HCT116 (cell line): ENCODE data around the gene DIS3L2. TPM values are rescaled to one million over a fixed set of nuclear protein-coding genes. Genes with fewer than 3 reads are reported as not detected.

Experiments
- ATAC-seq: fragments of 200-7000 bp; cut with Tn5 transposase; 2 replicates; pipeline ENCODE4 v1.9.1; 2020; ENCODE audit warnings: mild to moderate bottlenecking, moderate library complexity
- BruUV-seq: library from RNA; stranded (reverse); fragments of 400-500 nt; replicated peaks from 2 replicates; lab custom pipeline; 2021; lab: Mats Ljungman, UMichigan
- CTCF ChIA-PET: fragments of 300-600 bp; sonication (Branson Sonifier 250); formaldehyde crosslinking; loops from one replicate; lab custom pipeline; 2021; ENCODE audit warnings: antibody characterized with exemption; lab: Charles Lee
- POLR2A ChIA-PET: fragments of 300-600, 350-600 bp; sonication (Branson Sonifier 250); formaldehyde crosslinking; loops from one replicate; lab custom pipeline; 2021; ENCODE audit warnings: antibody characterized with exemption; lab: Charles Lee
- RAD21 ChIA-PET, 2 experiments: fragments of 300-600 bp; sonication (Branson Sonifier 250); formaldehyde crosslinking; loops; one replicate each; lab custom pipeline; 2023; ENCODE audit warnings: low total read pairs in 2 of 2; ENCODE audit not compliant: uncharacterized antibody in 2 of 2, unreplicated experiment in 2 of 2, low non-redundant PET in 1 of 2; lab: Charles Lee
- DNase-seq: peaks from one replicate; pipeline ENCODE4 v3.0.0-alpha.2; 2010; ENCODE audit warnings: low read depth, low spot score
- H2AFZ ChIP-seq: fragments of 200-600 bp; shearing (Covaris generic), sonication (generic); 2 replicates; pipeline ENCODE4 v1.6.1; 2017; ENCODE audit warnings: low read depth, mixed run types, mixed read lengths, antibody characterized with exemption, low read length; ENCODE audit not compliant: poor library complexity, severe bottlenecking
- H3K27ac ChIP-seq: 2 replicates; pipeline ENCODE4 v1.5.1; 2012; ENCODE audit warnings: low read depth, low read length
- H3K27me3 ChIP-seq: fragments of 200-600 bp; sonication (generic); 2 replicates; pipeline ENCODE4 v1.6.1; 2016; ENCODE audit warnings: mixed run types, low read length, mixed read lengths; ENCODE audit not compliant: insufficient read depth
- H3K36me3 ChIP-seq, 2 experiments: fragments of 200-500 bp in 1 of 2; fragments of 200-600 bp in 1 of 2; sonication (Bioruptor generic) in 1 of 2; sonication (generic) in 1 of 2; 2 replicates each; pipeline versions ENCODE4 v1.5.1 to v1.6.1; 2014 to 2016; ENCODE audit warnings: low read length in 2 of 2, inconsistent platforms in 1 of 2, mixed read lengths in 1 of 2, mixed run types in 1 of 2; ENCODE audit not compliant: insufficient read depth in 2 of 2, control insufficient read depth in 1 of 2
- H3K4me1 ChIP-seq, 2 experiments: fragments of 200-600 bp in 1 of 2; sonication (generic) in 1 of 2; 2 replicates each; pipeline versions ENCODE4 v1.5.1 to v1.6.1; 2012 to 2017; ENCODE audit warnings: low read length in 2 of 2, inconsistent platforms in 1 of 2, mild to moderate bottlenecking in 1 of 2, mixed read lengths in 1 of 2, mixed run types in 1 of 2, moderate library complexity in 1 of 2; ENCODE audit not compliant: insufficient read depth in 2 of 2, control insufficient read depth in 1 of 2
- H3K4me2 ChIP-seq: fragments of 200-600 bp; sonication (generic); 2 replicates; pipeline ENCODE4 v1.6.1; 2017; ENCODE audit warnings: mixed run types, low read length, mixed read lengths
- H3K4me3 ChIP-seq, 2 experiments: fragments of 200-600 bp in 1 of 2; sonication (generic) in 1 of 2; replicated peaks in 1 of 2; 2 replicates each; pipeline ENCODE4 v1.5.1; 2011 to 2016; ENCODE audit warnings: low read length in 2 of 2, control low read depth in 1 of 2, low read depth in 1 of 2, mild to moderate bottlenecking in 1 of 2, mixed read lengths in 1 of 2, mixed run types in 1 of 2
- H3K79me2 ChIP-seq: fragments of 200-600 bp; sonication (generic); 2 replicates; pipeline ENCODE4 v1.6.1; 2017; ENCODE audit warnings: mild to moderate bottlenecking, mixed run types, low read length, moderate library complexity, mixed read lengths; ENCODE audit not compliant: insufficient read depth
- H3K9ac ChIP-seq: fragments of 200-600 bp; sonication (generic); 2 replicates; pipeline ENCODE4 v1.6.1; 2016; ENCODE audit warnings: low read length, mixed read lengths
- H3K9me2 ChIP-seq: fragments of 200-600 bp; sonication (generic), shearing (Covaris generic); 2 replicates; pipeline ENCODE4 v1.6.1; 2017; ENCODE audit warnings: mixed run types, mild to moderate bottlenecking, moderate library complexity; ENCODE audit not compliant: insufficient read depth
- H3K9me3 ChIP-seq, 2 experiments: fragments of 200-500 bp in 1 of 2; fragments of 200-600 bp in 1 of 2; sonication (Bioruptor generic) in 1 of 2; sonication (generic) in 1 of 2; 2 replicates each; pipeline ENCODE4 v1.6.1; 2014 to 2017; ENCODE audit warnings: low read length in 2 of 2, mixed read lengths in 2 of 2, inconsistent platforms in 1 of 2, low read depth in 1 of 2, mild to moderate bottlenecking in 1 of 2, mixed run types in 1 of 2, moderate library complexity in 1 of 2; ENCODE audit not compliant: control insufficient read depth in 1 of 2, insufficient read depth in 1 of 2
- H4K20me1 ChIP-seq: fragments of 200-600 bp; sonication (generic), shearing (Covaris generic); 2 replicates; pipeline ENCODE4 v1.6.1; 2017; ENCODE audit warnings: mixed run types, mild to moderate bottlenecking, moderate library complexity; ENCODE audit not compliant: insufficient read depth
- CBX3 ChIP-seq: IDR thresholded peaks from 2 replicates; pipeline ENCODE4 v1.6.1; 2012; ENCODE audit warnings: low read depth
- CEBPB ChIP-seq: IDR thresholded peaks from 2 replicates; pipeline ENCODE4 v1.6.1; 2012; ENCODE audit warnings: low read depth
- EZH2phosphoT487 ChIP-seq: fragments of 200-600 bp; IDR thresholded peaks from 2 replicates; pipeline ENCODE4 v1.6.1; 2018; ENCODE audit warnings: antibody characterized with exemption, borderline replicate concordance
- FOSL1 ChIP-seq: IDR thresholded peaks from 2 replicates; pipeline ENCODE4 v1.6.1; 2012; ENCODE audit warnings: low read depth
- POLR2A ChIP-seq: IDR thresholded peaks from 2 replicates; pipeline ENCODE4 v1.7.0; 2011; ENCODE audit warnings: borderline replicate concordance; ENCODE audit not compliant: insufficient read depth, insufficient read length; ENCODE audit errors: extremely low read depth
- POLR2AphosphoS5 ChIP-seq: IDR thresholded peaks from 2 replicates; pipeline ENCODE4 v1.6.1; 2011; ENCODE audit warnings: mild to moderate bottlenecking, low read depth, low read length, moderate library complexity
- RAD21 ChIP-seq: IDR thresholded peaks from 2 replicates; pipeline ENCODE4 v1.6.1; 2012; ENCODE audit warnings: low read depth, mild to moderate bottlenecking
- SIN3A ChIP-seq: IDR thresholded peaks from 2 replicates; pipeline ENCODE4 v1.6.1; 2012; ENCODE audit warnings: low read depth
- ZFX ChIP-seq: fragments of 450-650 bp; IDR thresholded peaks from 2 replicates; pipeline ENCODE4 v1.6.1; 2017
- ZNF274 ChIP-seq: fragments of 200-500 bp; sonication (Bioruptor generic); IDR thresholded peaks from 2 replicates; pipeline ENCODE4 v1.6.1; 2014; ENCODE audit warnings: mild to moderate bottlenecking, low read depth, low read length, inconsistent platforms
- intact Hi-C: fragments of 100-400 bp; cut with micrococcal nuclease; formaldehyde crosslinking; loops from 2 replicates; pipeline ENCODE4 v1.10.0; 2022
- total RNA-seq: library from RNA; stranded (reverse); gene quantifications from one replicate; pipeline ENCODE4 v1.2.1, GENCODE V29; 2021; ENCODE audit not compliant: unreplicated experiment
- TF ChIP-seq, protein P1 (sequence below): IDR thresholded peaks from 2 replicates; pipeline ENCODE4 v1.6.1; 2012
- TF ChIP-seq, protein P2 (sequence below): IDR thresholded peaks from 2 replicates; pipeline ENCODE4 v1.6.1; 2012
- TF ChIP-seq, protein P3 (sequence below), 3 experiments: fragments of 200-600 bp in 1 of 3; sonication (generic) in 1 of 3; IDR thresholded peaks in 2 of 3; conservative IDR thresholded peaks in 1 of 3; 2 replicates each; pipeline ENCODE4 v1.5.1; 2012 to 2017; ENCODE audit warnings: low read depth in 2 of 3, low read length in 2 of 3, antibody characterized with exemption in 1 of 3, borderline replicate concordance in 1 of 3, control low read depth in 1 of 3, mild to moderate bottlenecking in 1 of 3, mixed read lengths in 1 of 3, mixed run types in 1 of 3, moderate library complexity in 1 of 3; ENCODE audit not compliant: insufficient read depth in 1 of 3

The DIS3L2 gene
- total RNA-seq, 1 experiment from 2014 or later = 42.5 TPM

- H3K36me3 ChIP-seq = no peaks in the 10 kb centered on the region
- H3K27ac ChIP-seq = no peak overlapping the region
- no peak overlapping the region for H3K9ac ChIP-seq
- H3K27me3 ChIP-seq = no peaks in the 10 kb centered on the region
- no TSS peak for BruUV-seq
- intact Hi-C loops = no loop called here
- no peak overlapping the region for H3K4me3 ChIP-seq
- H3K79me2 ChIP-seq = no peaks in the 10 kb centered on the region
- no peaks in the 10 kb centered on the region for H4K20me1 ChIP-seq
- H3K4me2 ChIP-seq = no peak overlapping the region
- H3K4me1 ChIP-seq = peaks cover 0 to 4% of the 10 kb centered on the region in 2 experiments; a peak in 1 of 4 replicates
- CTCF ChIA-PET = interaction anchor here (1.5 kb wide), 1 partner anchor 71 kb away, joined by 8 read pairs; no protein-coding TSS in a partner anchor
- no peaks in the 10 kb centered on the region for H3K9me3 ChIP-seq
- RAD21 ChIA-PET = no interaction called here
- no peak overlapping the region for H2AFZ ChIP-seq
- no peaks in the 10 kb centered on the region for H3K9me2 ChIP-seq
- TF ChIP-seq ZNF274 (no peak), CEBPB (no peak), SIN3A (no peak), POLR2A (no peak), POLR2AphosphoS5 (no peak), FOSL1 (no peak), EZH2phosphoT487 (no peak), RAD21 (no peak), CBX3 (no peak), ZFX (no peak)
- TF ChIP-seq, protein P1, sequence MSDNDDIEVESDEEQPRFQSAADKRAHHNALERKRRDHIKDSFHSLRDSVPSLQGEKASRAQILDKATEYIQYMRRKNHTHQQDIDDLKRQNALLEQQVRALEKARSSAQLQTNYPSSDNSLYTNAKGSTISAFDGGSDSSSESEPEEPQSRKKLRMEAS = no peak
- TF ChIP-seq, protein P2, sequence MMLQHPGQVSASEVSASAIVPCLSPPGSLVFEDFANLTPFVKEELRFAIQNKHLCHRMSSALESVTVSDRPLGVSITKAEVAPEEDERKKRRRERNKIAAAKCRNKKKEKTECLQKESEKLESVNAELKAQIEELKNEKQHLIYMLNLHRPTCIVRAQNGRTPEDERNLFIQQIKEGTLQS = no peak
- TF ChIP-seq, protein P3, sequence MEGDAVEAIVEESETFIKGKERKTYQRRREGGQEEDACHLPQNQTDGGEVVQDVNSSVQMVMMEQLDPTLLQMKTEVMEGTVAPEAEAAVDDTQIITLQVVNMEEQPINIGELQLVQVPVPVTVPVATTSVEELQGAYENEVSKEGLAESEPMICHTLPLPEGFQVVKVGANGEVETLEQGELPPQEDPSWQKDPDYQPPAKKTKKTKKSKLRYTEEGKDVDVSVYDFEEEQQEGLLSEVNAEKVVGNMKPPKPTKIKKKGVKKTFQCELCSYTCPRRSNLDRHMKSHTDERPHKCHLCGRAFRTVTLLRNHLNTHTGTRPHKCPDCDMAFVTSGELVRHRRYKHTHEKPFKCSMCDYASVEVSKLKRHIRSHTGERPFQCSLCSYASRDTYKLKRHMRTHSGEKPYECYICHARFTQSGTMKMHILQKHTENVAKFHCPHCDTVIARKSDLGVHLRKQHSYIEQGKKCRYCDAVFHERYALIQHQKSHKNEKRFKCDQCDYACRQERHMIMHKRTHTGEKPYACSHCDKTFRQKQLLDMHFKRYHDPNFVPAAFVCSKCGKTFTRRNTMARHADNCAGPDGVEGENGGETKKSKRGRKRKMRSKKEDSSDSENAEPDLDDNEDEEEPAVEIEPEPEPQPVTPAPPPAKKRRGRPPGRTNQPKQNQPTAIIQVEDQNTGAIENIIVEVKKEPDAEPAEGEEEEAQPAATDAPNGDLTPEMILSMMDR (IDR thresholded peaks at IDR 0.05 in 2 of 3, conservative IDR thresholded peaks at IDR 0.05 in 1 of 3; ENCODE audit: borderline replicate concordance in 1 of 3, insufficient read depth in 1 of 3, low read depth in 2 of 3, low read length in 2 of 3) = no peak
- DNase-seq (no peak), ATAC-seq (no peak)
- POLR2A ChIA-PET = no interaction called here
These were observed 406.8 kb downstream of the DIS3L2 start for GRCh38 chr2:232368311-232368731.
